ENCODE measurements around the gene SRPK2.

Gene SRPK2

GRCh38 chr7:105244594-105244993 lies 144.1 kb downstream of the SRPK2 start:
- no peaks in the 10 kb centered on the region for H3K27me3 ChIP-seq (ENCODE audit: control insufficient read depth in 3 of 3, insufficient read depth in 3 of 3, low read depth in 1 of 3, low read length in 3 of 3)
- no peaks in the 10 kb centered on the region for H3K36me3 ChIP-seq (replicated peaks in 1 of 2; ENCODE audit: control insufficient read depth in 2 of 2, insufficient read depth in 2 of 2, low read length in 2 of 2)
- no peak overlapping the region for H3K27ac ChIP-seq (replicated peaks; ENCODE audit: low read length)
- peaks cover 0 to 5% of the 10 kb centered on the region in 2 donors for H3K9me3 ChIP-seq (replicated peaks in 1 of 2; ENCODE audit: control insufficient read depth in 2 of 2, insufficient read depth in 1 of 2, low read depth in 1 of 2, low read length in 2 of 2)
- H3K23ac ChIP-seq (ENCODE audit: low read depth, low read length, poor library complexity), result peak overlapping the region; percentile 77
- no peak overlapping the region for H2AK5ac ChIP-seq (ENCODE audit: low read depth, low read length)
- no CpG with 5 or more reads among the region's 28 CpGs for WGBS, 2 donors (ENCODE audit: extremely low coverage in 2 of 2, insufficient read length in 2 of 2, insufficient replicate concordance in 1 of 2)
- H2BK12ac ChIP-seq (ENCODE audit: low read length), result no peak overlapping the region
- peak overlapping the region; percentile 13 for H3K18ac ChIP-seq (ENCODE audit: low read length)
- H3K4me3 ChIP-seq (ENCODE audit: low read length in 2 of 2), result no peak overlapping the region
- H3K79me1 ChIP-seq (ENCODE audit: low read depth, low read length), result no peaks in the 10 kb centered on the region
- no peak overlapping the region for H2BK120ac ChIP-seq (ENCODE audit: low read depth, low read length)
- no peak overlapping the region for H4K8ac ChIP-seq (ENCODE audit: low read depth, low read length)
- no peak overlapping the region for H2BK15ac ChIP-seq (ENCODE audit: low read length)
- H3K4me1 ChIP-seq (ENCODE audit: control insufficient read depth in 2 of 2, insufficient read depth in 1 of 2, low read depth in 1 of 2, low read length in 2 of 2), result peaks cover 3 to 17% of the 10 kb centered on the region in 2 donors
- no peak overlapping the region for H3K4me2 ChIP-seq (ENCODE audit: insufficient read depth, low read length, poor library complexity, severe bottlenecking)
- no peak overlapping the region for H3K9ac ChIP-seq (ENCODE audit: low read depth, low read length, poor library complexity)
- H2AFZ ChIP-seq (ENCODE audit: low read length), result no peak overlapping the region
- no peak overlapping the region for H3K14ac ChIP-seq (ENCODE audit: low read length)
- no peak for DNase-seq (ENCODE audit: low spot score)
- no peak overlapping the region for H3K4ac ChIP-seq (ENCODE audit: low read length)
- no peak overlapping the region for H2BK5ac ChIP-seq (ENCODE audit: low read length)
- H4K91ac ChIP-seq (ENCODE audit: low read depth, low read length, poor library complexity), result no peak overlapping the region

- no peak overlapping the region for H2AK5ac ChIP-seq (ENCODE audit: low read depth, low read length)
- no peak for DNase-seq (ENCODE audit: low spot score)
- no peak overlapping the region for H4K91ac ChIP-seq (ENCODE audit: low read depth, low read length, poor library complexity)
- H3K27ac ChIP-seq (replicated peaks; ENCODE audit: low read length), result no peak overlapping the region
- H3K27me3 ChIP-seq (ENCODE audit: control insufficient read depth in 3 of 3, insufficient read depth in 3 of 3, low read depth in 1 of 3, low read length in 3 of 3), result no peaks in the 10 kb centered on the region
- no peak overlapping the region for H3K23ac ChIP-seq (ENCODE audit: low read depth, low read length, poor library complexity)
- H3K9ac ChIP-seq (ENCODE audit: low read depth, low read length, poor library complexity), result no peak overlapping the region
- H3K4me3 ChIP-seq (ENCODE audit: low read length in 2 of 2), result no peak overlapping the region
- H2AFZ ChIP-seq (ENCODE audit: low read length), result no peak overlapping the region
- no peak overlapping the region for H2BK12ac ChIP-seq (ENCODE audit: low read length)
- no peak overlapping the region for H3K4ac ChIP-seq (ENCODE audit: low read length)
- no peak overlapping the region for H3K4me2 ChIP-seq (ENCODE audit: insufficient read depth, low read length, poor library complexity, severe bottlenecking)
- no peak overlapping the region for H2BK120ac ChIP-seq (ENCODE audit: low read depth, low read length)
- H3K79me1 ChIP-seq (ENCODE audit: low read depth, low read length), result no peaks in the 10 kb centered on the region
- H3K9me3 ChIP-seq (replicated peaks in 1 of 2; ENCODE audit: control insufficient read depth in 2 of 2, insufficient read depth in 1 of 2, low read depth in 1 of 2, low read length in 2 of 2), result peaks cover 0 to 5% of the 10 kb centered on the region in 2 donors
- H2BK15ac ChIP-seq (ENCODE audit: low read length), result no peak overlapping the region
- H4K8ac ChIP-seq (ENCODE audit: low read depth, low read length), result no peak overlapping the region
- no peak overlapping the region for H3K18ac ChIP-seq (ENCODE audit: low read length)
- no peak overlapping the region for H2BK5ac ChIP-seq (ENCODE audit: low read length)
- WGBS, 2 donors (ENCODE audit: extremely low coverage in 2 of 2, insufficient read length in 2 of 2, insufficient replicate concordance in 1 of 2), result no CpG with 5 or more reads among the region's 3 CpGs
- H3K36me3 ChIP-seq (replicated peaks in 1 of 2; ENCODE audit: control insufficient read depth in 2 of 2, insufficient read depth in 2 of 2, low read length in 2 of 2), result no peaks in the 10 kb centered on the region
- no peak overlapping the region for H3K14ac ChIP-seq (ENCODE audit: low read length)
- peaks cover 1 to 11% of the 10 kb centered on the region in 2 donors for H3K4me1 ChIP-seq (ENCODE audit: control insufficient read depth in 2 of 2, insufficient read depth in 1 of 2, low read depth in 1 of 2, low read length in 2 of 2)
These were observed 147.5 kb downstream of the SRPK2 start for GRCh38 chr7:105241198-105241597.

- Histone ChIP-seq H2BK120ac (ENCODE audit: low read depth, low read length) (no peak overlapping the region), H3K27ac (replicated peaks; ENCODE audit: low read length) (no peak overlapping the region), H3K79me1 (ENCODE audit: low read depth, low read length) (no peaks in the 10 kb centered on the region), H3K23ac (ENCODE audit: low read depth, low read length, poor library complexity) (no peak overlapping the region), H4K91ac (ENCODE audit: low read depth, low read length, poor library complexity) (no peak overlapping the region), H3K9ac (ENCODE audit: low read depth, low read length, poor library complexity) (no peak overlapping the region), H3K4me1 (ENCODE audit: control insufficient read depth in 2 of 2, insufficient read depth in 1 of 2, low read depth in 1 of 2, low read length in 2 of 2) (no peaks in the 10 kb centered on the region), H3K4me2 (ENCODE audit: insufficient read depth, low read length, poor library complexity, severe bottlenecking) (no peak overlapping the region), H3K4ac (ENCODE audit: low read length) (no peak overlapping the region), H3K9me3 (replicated peaks in 1 of 2; ENCODE audit: control insufficient read depth in 2 of 2, insufficient read depth in 1 of 2, low read depth in 1 of 2, low read length in 2 of 2) (no peaks in the 10 kb centered on the region), H2BK12ac (ENCODE audit: low read length) (no peak overlapping the region), H3K18ac (ENCODE audit: low read length) (no peak overlapping the region), H2AFZ (ENCODE audit: low read length) (no peak overlapping the region), H2BK5ac (ENCODE audit: low read length) (no peak overlapping the region), H3K36me3 (replicated peaks in 1 of 2; ENCODE audit: control insufficient read depth in 2 of 2, insufficient read depth in 2 of 2, low read length in 2 of 2) (no peaks in the 10 kb centered on the region), H2AK5ac (ENCODE audit: low read depth, low read length) (no peak overlapping the region), H3K27me3 (ENCODE audit: control insufficient read depth in 3 of 3, insufficient read depth in 3 of 3, low read depth in 1 of 3, low read length in 3 of 3) (no peaks in the 10 kb centered on the region), H4K8ac (ENCODE audit: low read depth, low read length) (no peak overlapping the region), H3K4me3 (ENCODE audit: low read length in 2 of 2) (no peak overlapping the region), H2BK15ac (ENCODE audit: low read length) (no peak overlapping the region), H3K14ac (ENCODE audit: low read length) (no peak overlapping the region)
- DNase-seq (ENCODE audit: low spot score), result no peak
- WGBS, 2 donors (ENCODE audit: extremely low coverage in 2 of 2, insufficient read length in 2 of 2, insufficient replicate concordance in 1 of 2), result no CpG with 5 or more reads among the region's 5 CpGs
These were observed 150.4 kb downstream of the SRPK2 start for GRCh38 chr7:105238198-105238765.

GRCh38 chr7:105234886-105235285 lies 153.8 kb downstream of the SRPK2 start:
- no peak overlapping the region for H2BK5ac ChIP-seq (ENCODE audit: low read length)
- DNase-seq (ENCODE audit: low spot score), result no peak
- H3K36me3 ChIP-seq (replicated peaks in 1 of 2; ENCODE audit: control insufficient read depth in 2 of 2, insufficient read depth in 2 of 2, low read length in 2 of 2), result peaks cover 0 to 2% of the 10 kb centered on the region in 2 donors
- no peak overlapping the region for H2BK120ac ChIP-seq (ENCODE audit: low read depth, low read length)
- H4K91ac ChIP-seq (ENCODE audit: low read depth, low read length, poor library complexity), result no peak overlapping the region
- H3K23ac ChIP-seq (ENCODE audit: low read depth, low read length, poor library complexity), result no peak overlapping the region
- no peak overlapping the region for H3K9ac ChIP-seq (ENCODE audit: low read depth, low read length, poor library complexity)
- no peak overlapping the region for H3K27ac ChIP-seq (replicated peaks; ENCODE audit: low read length)
- H2BK12ac ChIP-seq (ENCODE audit: low read length), result no peak overlapping the region
- H3K79me1 ChIP-seq (ENCODE audit: low read depth, low read length), result no peaks in the 10 kb centered on the region
- H3K9me3 ChIP-seq (replicated peaks in 1 of 2; ENCODE audit: control insufficient read depth in 2 of 2, insufficient read depth in 1 of 2, low read depth in 1 of 2, low read length in 2 of 2), result no peaks in the 10 kb centered on the region
- no peak overlapping the region for H3K18ac ChIP-seq (ENCODE audit: low read length)
- H4K8ac ChIP-seq (ENCODE audit: low read depth, low read length), result no peak overlapping the region
- H3K4me3 ChIP-seq (ENCODE audit: low read length in 2 of 2), result no peak overlapping the region
- H3K14ac ChIP-seq (ENCODE audit: low read length), result no peak overlapping the region
- no peak overlapping the region for H2AK5ac ChIP-seq (ENCODE audit: low read depth, low read length)
- H2AFZ ChIP-seq (ENCODE audit: low read length), result no peak overlapping the region
- no peak overlapping the region for H2BK15ac ChIP-seq (ENCODE audit: low read length)
- H3K4me2 ChIP-seq (ENCODE audit: insufficient read depth, low read length, poor library complexity, severe bottlenecking), result no peak overlapping the region
- H3K4me1 ChIP-seq (ENCODE audit: control insufficient read depth in 2 of 2, insufficient read depth in 1 of 2, low read depth in 1 of 2, low read length in 2 of 2), result no peaks in the 10 kb centered on the region
- WGBS, 2 donors (ENCODE audit: extremely low coverage in 2 of 2, insufficient read length in 2 of 2, insufficient replicate concordance in 1 of 2), result no CpG with 5 or more reads among the region's 4 CpGs
- H3K27me3 ChIP-seq (ENCODE audit: control insufficient read depth in 3 of 3, insufficient read depth in 3 of 3, low read depth in 1 of 3, low read length in 3 of 3), result no peaks in the 10 kb centered on the region
- no peak overlapping the region for H3K4ac ChIP-seq (ENCODE audit: low read length)

All from neuronal stem cell (in vitro differentiated cells).